GM10847 (cell line): ENCODE data around the gene SYK.

Source experiments
- POLR2A ChIP-seq: IDR thresholded peaks from 2 replicates; pipeline ENCODE4 v1.6.1; 2011; ENCODE audit not compliant: insufficient read length; ENCODE audit errors: extremely low read depth

Gene SYK

GRCh38 chr9:90860382-90860781 lies 58.8 kb downstream of the SYK start:
- TF ChIP-seq POLR2A, result no peak

DNA sequence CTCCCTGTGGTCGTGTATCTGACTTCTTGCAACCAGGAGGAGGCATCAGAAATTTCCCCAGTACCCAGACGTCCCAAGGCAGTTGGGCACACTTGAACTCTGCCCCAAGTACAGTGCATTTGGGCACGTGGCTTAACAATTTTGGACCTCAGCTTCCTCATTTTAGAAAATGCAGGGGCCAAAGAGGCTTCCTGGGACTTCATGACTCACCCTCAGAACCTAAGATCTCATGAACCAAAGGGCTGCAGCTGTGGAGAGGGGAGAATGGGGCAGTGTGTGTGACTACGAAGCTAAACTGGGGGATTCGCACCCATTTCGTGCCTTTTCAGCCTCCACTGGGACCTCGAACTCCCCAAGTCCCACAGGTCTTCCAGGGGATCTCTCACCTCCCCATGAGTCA lies 59.2 kb downstream of the SYK start:
- no peak for TF ChIP-seq POLR2A

DNA sequence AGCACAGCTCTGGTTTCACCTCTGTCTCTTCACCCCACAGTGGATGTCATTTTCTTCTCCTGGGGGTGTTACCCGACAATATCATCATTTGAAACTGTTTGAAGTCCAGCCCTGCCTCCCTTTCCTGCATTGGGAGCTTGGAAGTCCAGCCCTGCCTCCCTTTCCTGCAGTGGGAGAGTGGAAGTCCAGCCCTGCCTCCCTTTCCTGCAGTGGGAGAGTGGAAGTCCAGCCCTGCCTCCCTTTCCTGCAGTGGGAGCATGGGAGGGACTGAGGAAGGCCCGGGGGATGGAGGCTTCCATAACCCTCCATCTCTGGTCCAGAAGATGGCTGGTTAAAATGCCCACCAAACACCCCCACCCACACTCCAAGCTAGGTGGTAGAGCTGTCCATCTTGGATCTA lies 59.8 kb downstream of the SYK start:
- TF ChIP-seq POLR2A, result no peak

DNA sequence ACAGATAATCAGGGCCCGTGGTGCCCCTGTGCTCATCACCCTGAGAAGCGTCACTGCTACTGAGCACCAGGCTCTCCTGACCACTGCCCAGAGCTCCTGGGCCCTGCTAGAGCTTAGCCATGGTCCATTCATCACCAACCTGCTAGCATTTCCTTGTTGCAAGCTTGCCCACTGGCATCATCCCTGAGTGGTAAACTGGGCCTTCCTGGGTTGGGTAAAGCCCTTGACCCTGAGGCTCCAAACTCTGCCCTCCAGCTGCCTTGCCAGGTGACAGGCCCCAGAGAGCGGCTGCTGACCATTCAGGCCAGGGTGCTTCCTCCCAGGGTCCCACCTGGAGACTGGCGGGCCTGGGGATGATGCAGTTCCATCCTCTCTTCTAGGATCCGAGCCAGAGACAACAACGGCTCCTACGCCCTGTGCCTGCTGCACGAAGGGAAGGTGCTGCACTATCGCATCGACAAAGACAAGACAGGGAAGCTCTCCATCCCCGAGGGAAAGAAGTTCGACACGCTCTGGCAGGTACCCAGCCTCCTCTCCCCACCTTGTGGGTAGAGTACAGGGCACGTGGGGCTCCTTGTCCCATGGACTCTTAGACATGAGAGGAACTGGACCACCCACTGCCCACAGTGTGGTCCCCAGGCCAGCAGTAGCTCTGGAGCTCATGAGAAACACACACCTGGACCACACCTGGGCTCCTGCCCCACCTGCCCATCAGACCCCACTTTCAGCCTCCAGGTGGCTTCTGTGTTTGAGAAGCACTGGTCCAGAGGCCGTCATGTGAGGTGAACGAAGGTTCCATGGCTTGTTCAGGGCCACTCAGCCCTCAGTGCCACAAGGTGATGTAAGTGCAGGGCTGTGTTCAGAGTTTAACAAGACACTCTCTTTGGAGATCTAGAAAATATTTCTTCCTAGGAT lies 60.5 kb downstream of the SYK start:
- no peak for TF ChIP-seq POLR2A

DNA sequence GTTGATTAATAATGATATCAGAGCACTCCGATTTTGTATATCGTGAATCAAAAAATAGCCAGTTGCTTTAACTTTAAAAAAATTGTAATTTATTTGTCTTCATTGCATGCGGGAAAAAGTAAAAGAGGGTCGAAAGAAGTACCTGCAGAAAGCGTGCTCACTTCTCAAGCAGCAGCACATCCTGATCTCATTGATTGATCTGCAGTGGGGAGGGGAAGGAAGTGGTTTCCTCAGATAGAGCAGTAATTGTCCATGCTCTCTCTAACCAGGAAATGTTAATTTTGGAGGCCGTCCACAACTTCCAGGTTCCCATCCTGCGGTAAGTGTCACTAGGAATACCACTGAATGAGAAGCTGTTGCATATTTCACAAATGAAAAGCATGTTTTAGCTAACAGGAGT lies 63.2 kb downstream of the SYK start:
- TF ChIP-seq POLR2A, result no peak

DNA sequence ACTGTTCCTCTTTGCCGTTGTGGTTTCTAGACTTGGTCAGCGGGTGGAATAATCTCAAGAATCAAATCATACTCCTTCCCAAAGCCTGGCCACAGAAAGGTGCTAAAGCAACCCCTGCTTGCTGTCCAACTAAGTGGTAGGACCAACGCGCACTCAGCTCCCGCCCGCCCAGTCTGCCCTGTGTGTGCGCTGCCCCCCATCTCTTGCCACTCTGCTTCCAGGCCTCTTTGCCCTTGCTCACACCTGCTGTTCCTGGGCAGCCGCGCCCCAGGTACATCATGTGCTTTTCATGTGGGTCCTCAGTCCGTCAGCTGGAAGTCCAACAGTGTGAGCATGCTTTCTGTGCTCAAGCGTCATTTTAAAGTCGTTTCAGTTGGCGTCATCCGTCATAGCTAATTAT lies 65.5 kb downstream of the SYK start:
- TF ChIP-seq POLR2A, result no peak

GRCh38 chr9:90868555-90868954 lies 66.9 kb downstream of the SYK start:
- TF ChIP-seq POLR2A, result no peak

- no peak for TF ChIP-seq POLR2A
These were observed 67.7 kb downstream of the SYK start for GRCh38 chr9:90869361-90869760.

DNA sequence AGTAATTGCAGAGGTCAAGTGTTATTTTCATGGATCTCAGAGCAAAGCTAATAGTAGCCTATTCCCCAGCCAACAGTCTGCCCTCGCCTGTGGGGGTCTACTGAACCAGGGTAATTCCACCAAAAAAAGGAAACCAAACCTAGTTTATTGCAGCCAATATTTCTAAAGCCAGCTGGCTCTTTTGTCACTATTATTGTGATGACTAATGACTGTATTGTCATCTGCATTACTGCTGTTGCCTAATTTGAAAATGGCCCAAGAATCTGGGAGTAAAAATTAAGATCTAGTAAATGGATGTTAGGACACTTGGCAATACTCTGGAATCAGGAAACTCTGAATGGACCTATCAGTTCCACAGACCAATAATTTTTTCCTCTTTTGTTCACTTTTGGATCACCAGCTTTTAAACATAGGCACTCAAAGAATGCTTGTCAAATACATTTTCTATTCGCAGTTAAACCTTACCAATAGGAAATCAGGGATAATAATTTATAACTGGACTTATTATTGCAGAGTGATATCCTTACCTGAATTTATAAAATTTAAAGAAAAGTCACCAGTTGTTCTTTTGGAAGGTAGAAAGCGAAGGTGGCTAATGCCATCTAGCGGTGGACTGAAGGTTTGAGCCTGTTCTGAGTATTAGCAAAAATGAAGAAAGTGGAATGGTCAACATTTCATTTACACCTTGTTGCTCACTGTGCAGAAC lies 69.2 kb downstream of the SYK start:
- TF ChIP-seq POLR2A, result no peak

- TF ChIP-seq POLR2A, result no peak
These were observed 69.8 kb downstream of the SYK start for GRCh38 chr9:90871327-90871935.

- no peak for TF ChIP-seq POLR2A
These were observed 71.2 kb downstream of the SYK start for GRCh38 chr9:90872835-90873294.

DNA sequence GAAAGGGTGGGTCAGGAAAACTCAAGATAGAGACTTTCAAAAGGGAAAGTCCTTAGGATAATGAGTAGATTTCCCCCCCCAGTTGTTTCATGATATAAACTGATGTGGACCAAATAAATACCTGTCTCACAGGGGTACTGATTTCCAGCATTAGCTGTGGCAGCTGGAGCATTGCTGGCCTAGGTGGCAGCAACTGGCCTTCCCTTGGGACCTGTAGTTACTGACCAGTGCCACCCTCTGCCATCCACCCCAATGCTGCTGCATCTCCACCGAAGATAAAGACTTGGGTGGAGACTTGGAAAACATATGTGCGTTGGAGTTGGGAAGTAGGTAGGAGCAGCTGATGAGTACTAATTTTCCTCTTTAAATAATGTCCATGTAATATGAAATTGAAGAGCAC lies 71.8 kb downstream of the SYK start:
- no peak for TF ChIP-seq POLR2A

DNA sequence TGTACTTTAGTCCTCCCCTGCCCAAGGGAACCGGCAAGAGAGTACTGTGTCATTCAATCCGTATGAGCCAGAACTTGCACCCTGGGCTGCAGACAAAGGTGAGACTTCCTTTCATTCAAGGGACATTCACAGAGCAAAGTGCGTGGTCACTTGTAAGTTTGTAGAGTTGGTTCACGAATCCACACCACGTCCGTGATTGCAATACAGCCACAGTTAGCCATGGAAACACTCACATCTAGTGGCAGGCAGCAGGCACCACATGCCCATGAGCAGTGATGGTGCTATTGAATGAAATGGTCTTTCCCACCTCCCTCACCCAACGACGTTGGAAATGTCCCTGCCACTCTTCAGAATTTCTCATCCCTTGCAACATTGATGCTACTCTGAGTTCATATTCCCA lies 72.6 kb downstream of the SYK start:
- no peak for TF ChIP-seq POLR2A

DNA sequence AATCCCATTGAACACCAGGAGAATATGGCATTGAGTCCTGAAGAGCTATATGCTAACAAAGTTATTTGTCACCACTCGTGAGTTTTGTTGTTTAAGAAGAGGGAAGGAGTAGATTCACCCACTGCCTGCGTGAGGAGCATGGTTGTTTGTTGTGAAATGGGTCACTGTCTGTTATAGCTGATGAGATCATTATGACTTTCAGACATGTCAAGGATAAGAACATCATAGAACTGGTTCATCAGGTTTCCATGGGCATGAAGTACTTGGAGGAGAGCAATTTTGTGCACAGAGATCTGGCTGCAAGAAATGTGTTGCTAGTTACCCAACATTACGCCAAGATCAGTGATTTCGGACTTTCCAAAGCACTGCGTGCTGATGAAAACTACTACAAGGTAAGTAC lies 76.9 kb downstream of the SYK start:
- TF ChIP-seq POLR2A, result no peak

- no peak for TF ChIP-seq POLR2A
These were observed 78.4 kb downstream of the SYK start for GRCh38 chr9:90880066-90880465.

DNA sequence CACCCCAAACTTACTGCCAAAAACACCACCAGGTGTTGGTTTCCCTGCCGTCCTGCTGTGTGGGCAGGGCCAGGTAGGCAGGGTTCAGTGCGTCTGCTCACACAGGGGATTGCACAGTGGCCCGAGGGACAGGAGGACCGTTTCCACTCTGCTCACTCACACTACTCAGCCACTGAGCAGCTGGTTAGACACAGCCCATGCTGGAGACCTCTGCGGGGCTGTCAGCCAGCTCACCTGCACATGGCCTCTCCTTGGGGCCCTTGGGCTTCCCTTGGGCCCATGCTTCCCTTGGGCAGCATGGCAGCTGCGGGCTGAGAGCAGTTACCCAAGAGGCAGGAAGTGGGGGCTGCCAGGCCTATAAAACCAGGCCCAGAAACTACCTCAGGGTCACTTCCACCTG lies 79.0 kb downstream of the SYK start:
- TF ChIP-seq POLR2A, result no peak

- TF ChIP-seq POLR2A, result no peak
These were observed 80.0 kb downstream of the SYK start for GRCh38 chr9:90881648-90882047.
